Activated T-helper 17 cell treated with anti-CD3 and anti-CD28 coated beads, Interleukin-2, amount 50 U/mL, for 72 hours (primary cell): Measurements from ENCODE around the gene CYP4A11. TPM values are rescaled to one million over a fixed set of nuclear protein-coding genes. Genes with fewer than 3 reads are reported as not detected.
"Not testable (repeated sequence)": the region's sequence is repeated elsewhere in the genome, so short reads cannot be mapped to it uniquely, and the experiment has no call there.

Source experiments
- ATAC-seq: fragments of 150-1000 bp; cut with Tn5 transposase; replicated peaks from 2 replicates; pipeline ENCODE4 v1.10.0; 2021; ENCODE audit warnings: mild to moderate bottlenecking, moderate library complexity
- H3K27ac Mint-ChIP-seq: one replicate; pipeline ENCODE4 v1.8.0; 2022; ENCODE audit warnings: mixed read lengths
- H3K27me3 Mint-ChIP-seq: one replicate; pipeline ENCODE4 v1.8.0; 2022; ENCODE audit warnings: mixed read lengths
- H3K36me3 Mint-ChIP-seq: one replicate; pipeline ENCODE4 v1.8.0; 2022; ENCODE audit warnings: low read depth, mild to moderate bottlenecking, mixed read lengths
- H3K4me1 Mint-ChIP-seq: one replicate; pipeline ENCODE4 v1.8.0; 2022; ENCODE audit warnings: mixed read lengths
- H3K4me3 Mint-ChIP-seq: one replicate; pipeline ENCODE4 v1.8.0; 2022; ENCODE audit warnings: mild to moderate bottlenecking, mixed read lengths
- H3K9me3 Mint-ChIP-seq: one replicate; pipeline ENCODE4 v1.8.0; 2022; ENCODE audit warnings: mixed read lengths
- total RNA-seq, 2 donors: library from RNA; stranded (reverse); gene quantifications; one replicate each; pipeline ENCODE4 v1.2.3, GENCODE V29; 2022

The CYP4A11 gene
- total RNA-seq, 2 donors from 2014 or later, result not detected

DNA sequence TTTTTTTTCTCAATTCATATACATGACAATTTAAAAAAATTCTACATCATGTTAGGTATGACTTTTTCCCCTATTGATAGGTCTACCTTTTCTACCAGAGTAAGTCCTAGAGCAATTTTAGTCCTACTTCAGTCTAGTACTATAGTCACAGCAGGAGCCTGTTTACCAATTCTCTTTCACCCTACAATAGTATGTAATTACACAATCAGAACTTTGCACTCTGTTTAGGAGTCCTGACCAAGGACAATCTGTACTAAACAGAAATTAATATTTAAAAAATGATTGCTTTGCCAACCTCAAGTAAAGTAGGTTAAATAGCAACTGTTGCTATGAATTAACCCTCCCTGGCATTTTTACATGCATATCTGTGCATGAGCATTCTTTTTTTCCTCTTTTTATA lies 810 bp upstream of the CYP4A11 start:
- no peak for ATAC-seq
- Mint-ChIP-seq H3K4me1 (no peaks in the 10 kb centered on the region), H3K4me3 (no peak overlapping the region)

DNA sequence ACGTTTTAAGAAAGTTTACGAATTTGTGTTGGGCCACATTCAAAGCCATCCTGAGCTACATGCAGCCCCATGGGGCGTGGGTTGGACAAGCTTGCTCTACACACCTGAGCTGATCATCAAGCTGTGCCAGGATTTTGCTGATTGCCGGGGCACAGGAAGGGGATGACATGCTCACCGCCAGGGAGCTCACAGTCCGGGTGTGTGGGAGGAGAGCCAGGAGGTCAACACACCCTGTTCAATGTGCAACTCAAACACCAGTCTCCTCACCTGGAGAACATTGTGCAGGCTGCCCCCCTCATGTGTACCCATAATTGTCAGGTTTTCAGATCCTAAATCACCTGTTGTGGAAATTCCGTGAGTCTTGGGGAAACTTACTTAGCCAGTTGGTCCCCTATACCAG lies 969 bp downstream of the CYP4A11 start:
- Mint-ChIP-seq H3K4me1 (no peaks in the 10 kb centered on the region), H3K9me3 (no peaks in the 10 kb centered on the region), H3K4me3 (no peak overlapping the region), H3K27ac (no peak overlapping the region), H3K27me3 (peaks cover 20% of the 10 kb centered on the region), H3K36me3 (no peaks in the 10 kb centered on the region)
- no peak for ATAC-seq

More for the DNA sequence above, 810 bp upstream of the CYP4A11 start:
- H3K9me3 Mint-ChIP-seq, result no peaks in the 10 kb centered on the region
- H3K27ac Mint-ChIP-seq, result no peak overlapping the region
- H3K36me3 Mint-ChIP-seq, result no peaks in the 10 kb centered on the region
- peaks cover 22% of the 10 kb centered on the region for H3K27me3 Mint-ChIP-seq

DNA sequence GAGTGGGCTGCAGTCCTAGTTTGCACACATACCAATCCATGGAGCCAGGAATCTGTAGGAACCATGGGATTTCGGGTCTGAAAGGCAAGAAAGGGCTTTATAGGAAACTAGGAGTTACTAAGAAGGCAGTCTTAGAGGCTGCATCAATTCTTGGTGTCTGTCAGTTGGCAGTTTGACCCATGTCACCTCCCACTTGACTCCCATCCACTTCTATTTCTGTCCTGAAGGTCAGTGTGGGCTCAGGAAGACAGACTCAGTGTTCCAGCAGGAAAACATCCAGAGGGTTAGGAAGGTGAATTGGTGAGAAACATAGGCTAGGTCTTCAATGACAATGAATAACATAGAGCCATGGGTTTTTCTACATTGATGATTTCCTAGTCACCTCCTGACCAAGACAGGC lies 4.0 kb downstream of the CYP4A11 start:
- Mint-ChIP-seq H3K4me3 (no peak overlapping the region), H3K4me1 (no peaks in the 10 kb centered on the region), H3K27ac (no peak overlapping the region), H3K27me3 (peaks cover 17% of the 10 kb centered on the region), H3K9me3 (no peaks in the 10 kb centered on the region), H3K36me3 (no peaks in the 10 kb centered on the region)
- ATAC-seq, result no peak

DNA sequence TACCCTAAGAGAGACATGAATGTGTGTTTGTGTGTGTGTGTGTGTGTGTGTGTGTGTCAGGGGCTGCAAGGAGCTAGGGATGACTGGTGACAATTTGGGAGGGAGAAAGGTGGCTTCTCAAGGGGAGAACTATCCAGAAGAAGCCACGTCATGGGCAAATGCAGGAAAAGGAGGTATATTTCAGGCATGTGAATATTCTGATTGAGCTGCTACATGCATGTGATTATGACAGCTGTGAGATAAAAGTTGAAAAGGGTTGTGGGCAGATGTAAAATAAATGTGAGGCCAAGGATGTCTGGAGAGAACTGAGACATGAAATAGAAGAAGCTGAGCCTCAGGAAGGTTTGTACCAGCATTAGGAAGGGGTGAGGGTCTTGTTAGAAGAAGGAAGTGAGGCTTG lies 4.5 kb downstream of the CYP4A11 start:
- peaks cover 16% of the 10 kb centered on the region for H3K27me3 Mint-ChIP-seq
- no peaks in the 10 kb centered on the region for H3K9me3 Mint-ChIP-seq
- no peak for ATAC-seq
- H3K27ac Mint-ChIP-seq, result no peak overlapping the region
- no peaks in the 10 kb centered on the region for H3K36me3 Mint-ChIP-seq
- H3K4me3 Mint-ChIP-seq, result no peak overlapping the region
- no peaks in the 10 kb centered on the region for H3K4me1 Mint-ChIP-seq

DNA sequence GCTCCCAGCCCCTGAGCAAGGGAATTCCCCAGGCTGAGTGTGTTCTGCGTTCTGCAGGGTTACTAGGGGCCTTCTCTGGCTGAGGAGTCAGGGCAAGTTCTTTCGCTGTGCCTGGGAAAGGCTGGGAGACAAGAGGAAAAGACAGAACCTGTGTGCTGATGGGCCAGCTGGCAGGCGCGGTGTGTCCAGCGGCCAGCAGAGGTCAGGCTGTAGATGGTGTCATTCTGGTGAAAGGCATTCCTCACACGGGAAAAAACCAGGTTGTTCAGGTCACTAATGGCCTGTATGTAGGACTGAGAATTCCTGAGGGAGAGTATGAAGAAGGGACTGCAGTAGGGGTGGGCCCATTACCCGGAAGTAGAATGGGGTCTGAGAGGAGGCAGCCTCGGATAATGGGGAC lies 6.4 kb downstream of the CYP4A11 start:
- not testable (repeated sequence) for ATAC-seq, H3K4me3 Mint-ChIP-seq

DNA sequence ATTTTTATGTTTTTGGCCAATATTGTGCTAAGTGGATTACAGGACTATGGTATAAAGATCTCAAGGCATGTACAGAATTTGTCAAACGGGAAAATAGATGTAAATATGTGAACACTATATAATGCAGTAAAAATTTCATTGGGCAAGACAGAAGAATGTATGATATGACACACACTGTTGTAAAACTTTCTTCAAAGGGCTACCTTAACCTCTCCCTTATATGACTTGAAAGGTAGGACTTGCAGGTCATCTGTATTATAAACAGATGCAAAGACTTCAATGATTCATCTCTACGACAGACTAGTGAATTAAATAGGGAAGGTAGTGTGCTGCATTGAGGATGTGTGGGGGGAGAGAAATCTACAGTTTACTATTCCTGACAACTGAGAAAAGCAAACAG lies 9.3 kb downstream of the CYP4A11 start:
- H3K27ac Mint-ChIP-seq, H3K4me3 Mint-ChIP-seq, H3K36me3 Mint-ChIP-seq, H3K9me3 Mint-ChIP-seq, ATAC-seq, H3K4me1 Mint-ChIP-seq: not testable (repeated sequence)
- peaks cover 25% of the 10 kb centered on the region for H3K27me3 Mint-ChIP-seq

More for the DNA sequence above, 6.4 kb downstream of the CYP4A11 start:
- H3K27me3 Mint-ChIP-seq, result peaks cover 18% of the 10 kb centered on the region
- H3K4me1 Mint-ChIP-seq, H3K36me3 Mint-ChIP-seq, H3K27ac Mint-ChIP-seq, H3K9me3 Mint-ChIP-seq: not testable (repeated sequence)

DNA sequence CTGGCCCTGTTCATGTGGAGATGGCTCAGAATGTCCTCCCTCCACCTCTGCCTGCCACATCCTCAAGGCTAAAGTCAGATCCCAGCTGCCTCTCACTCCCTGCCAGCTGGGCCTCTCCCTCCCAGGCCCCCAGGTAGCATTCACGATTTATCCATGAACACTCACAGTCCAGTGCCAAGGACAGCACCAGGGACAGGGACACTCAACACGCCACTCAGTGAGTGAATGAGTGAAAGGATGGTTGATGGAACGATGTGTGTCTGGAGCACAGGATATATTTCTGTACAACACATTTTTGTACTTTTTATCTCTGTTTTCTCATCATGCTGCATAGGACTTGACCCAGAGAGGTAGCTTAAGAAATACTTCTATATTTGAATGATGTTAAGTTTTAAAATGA lies 10.1 kb downstream of the CYP4A11 start:
- no peak overlapping the region for H3K27ac Mint-ChIP-seq
- peaks cover 25% of the 10 kb centered on the region for H3K27me3 Mint-ChIP-seq
- H3K36me3 Mint-ChIP-seq, result no peaks in the 10 kb centered on the region
- no peak for ATAC-seq
- no peak overlapping the region for H3K4me3 Mint-ChIP-seq
- H3K4me1 Mint-ChIP-seq, result no peaks in the 10 kb centered on the region
- H3K9me3 Mint-ChIP-seq, result no peaks in the 10 kb centered on the region

DNA sequence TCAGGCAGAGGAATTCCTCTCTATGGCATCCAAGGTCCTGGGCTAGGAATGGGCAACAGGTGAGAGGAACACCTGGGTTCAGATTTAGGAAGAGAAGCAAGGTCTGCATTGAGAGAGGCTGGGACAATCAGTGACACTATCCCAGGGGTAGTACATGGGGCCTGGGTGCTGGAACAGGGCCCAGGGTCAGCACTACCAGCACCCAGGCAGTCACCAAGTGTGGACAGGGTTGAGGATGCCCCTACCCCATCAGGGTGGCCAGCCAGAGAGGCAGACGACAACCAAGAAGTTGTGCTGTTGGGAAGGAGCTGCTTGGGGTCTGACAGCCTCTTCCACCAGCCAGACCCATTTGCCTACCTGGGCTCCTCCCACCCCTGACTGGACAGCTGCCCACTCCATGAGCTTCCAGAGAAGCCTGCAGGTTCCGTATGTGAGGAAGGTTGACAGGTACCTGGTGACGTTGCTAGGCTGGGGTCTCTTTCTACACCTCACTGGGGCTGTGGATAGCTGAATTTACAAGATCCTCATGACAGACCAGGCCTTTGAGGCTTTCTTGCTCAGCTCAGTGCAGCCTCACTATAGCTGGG lies 13.9 kb downstream of the CYP4A11 start:
- H3K36me3 Mint-ChIP-seq, result no peaks in the 10 kb centered on the region
- peaks cover 7% of the 10 kb centered on the region for H3K9me3 Mint-ChIP-seq
- no peak for ATAC-seq
- H3K4me3 Mint-ChIP-seq, result no peak overlapping the region
- H3K4me1 Mint-ChIP-seq, result no peaks in the 10 kb centered on the region
- peaks cover 45% of the 10 kb centered on the region for H3K27me3 Mint-ChIP-seq
- H3K27ac Mint-ChIP-seq, result no peak overlapping the region

DNA sequence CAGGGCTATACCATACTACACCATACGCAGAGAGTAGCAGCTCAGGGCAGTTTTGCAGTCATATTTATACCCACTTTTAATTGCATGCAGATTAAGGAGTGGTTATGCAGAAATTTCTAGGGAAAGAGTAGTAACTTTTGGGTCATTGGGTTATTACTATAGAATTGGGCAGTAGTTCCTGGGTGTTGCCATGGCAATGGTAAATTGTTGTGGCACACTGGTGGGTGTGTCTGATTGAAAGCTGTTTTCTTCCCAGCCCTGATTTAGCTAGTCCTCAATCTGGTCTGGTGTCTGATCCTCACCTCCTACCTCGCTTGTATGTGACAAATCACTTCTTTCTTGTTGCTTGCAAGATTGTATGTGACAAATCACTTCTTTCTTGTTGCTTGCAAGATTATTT lies 30.5 kb downstream of the CYP4A11 start:
- no peak overlapping the region for H3K4me3 Mint-ChIP-seq
- ATAC-seq, result no peak
- H3K36me3 Mint-ChIP-seq, result no peaks in the 10 kb centered on the region
- H3K27ac Mint-ChIP-seq, result no peak overlapping the region
- H3K9me3 Mint-ChIP-seq, result peaks cover 9% of the 10 kb centered on the region
- no peaks in the 10 kb centered on the region for H3K27me3 Mint-ChIP-seq
- no peaks in the 10 kb centered on the region for H3K4me1 Mint-ChIP-seq

DNA sequence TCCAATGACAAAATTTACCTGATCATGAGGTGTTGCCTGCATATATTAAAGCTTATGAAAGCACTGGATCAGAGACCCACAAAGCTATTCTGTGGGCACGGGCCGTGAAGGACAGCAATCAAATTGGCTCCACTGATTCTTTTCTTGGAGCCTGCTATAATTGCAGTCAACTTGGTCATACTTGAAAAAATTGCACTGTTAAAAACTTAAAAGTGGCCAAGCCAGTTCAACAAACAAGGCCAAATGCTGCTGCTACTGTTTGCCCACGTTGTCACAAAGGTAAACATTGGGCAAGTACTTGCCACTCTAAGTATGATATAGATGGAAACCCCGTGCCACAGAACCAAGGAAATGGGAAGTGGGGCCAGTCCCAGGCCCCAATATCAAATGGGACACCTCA lies 37.8 kb downstream of the CYP4A11 start:
- Mint-ChIP-seq H3K36me3 (no peaks in the 10 kb centered on the region), H3K4me3 (no peak overlapping the region), H3K27me3 (peaks cover 28% of the 10 kb centered on the region), H3K9me3 (peaks cover 27% of the 10 kb centered on the region), H3K27ac (no peak overlapping the region), H3K4me1 (no peaks in the 10 kb centered on the region)
- ATAC-seq, result no peak

DNA sequence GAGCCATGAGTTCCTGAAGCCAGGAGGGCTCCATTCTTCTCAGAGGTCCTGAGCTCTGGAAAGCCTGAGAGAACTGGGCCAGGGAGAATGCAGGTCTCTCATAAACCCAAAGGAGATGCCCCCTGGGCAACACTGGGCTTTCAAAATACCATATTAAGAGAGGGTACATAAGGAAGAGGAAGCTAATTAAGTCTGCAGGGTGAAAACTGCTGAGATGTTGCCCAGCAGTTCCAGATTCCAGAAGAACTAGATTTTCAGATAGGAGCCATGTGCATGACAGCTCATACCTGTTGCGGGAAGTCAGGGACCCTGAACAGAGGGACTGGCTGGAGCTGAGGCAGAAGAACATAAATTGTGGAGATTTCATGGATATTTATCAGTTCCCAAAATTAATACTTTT lies 40.9 kb downstream of the CYP4A11 start:
- no peak overlapping the region for H3K27ac Mint-ChIP-seq
- no peaks in the 10 kb centered on the region for H3K36me3 Mint-ChIP-seq
- peaks cover 28% of the 10 kb centered on the region for H3K27me3 Mint-ChIP-seq
- ATAC-seq, result no peak
- H3K4me1 Mint-ChIP-seq, result no peaks in the 10 kb centered on the region
- peaks cover 20% of the 10 kb centered on the region for H3K9me3 Mint-ChIP-seq
- H3K4me3 Mint-ChIP-seq, result no peak overlapping the region

DNA sequence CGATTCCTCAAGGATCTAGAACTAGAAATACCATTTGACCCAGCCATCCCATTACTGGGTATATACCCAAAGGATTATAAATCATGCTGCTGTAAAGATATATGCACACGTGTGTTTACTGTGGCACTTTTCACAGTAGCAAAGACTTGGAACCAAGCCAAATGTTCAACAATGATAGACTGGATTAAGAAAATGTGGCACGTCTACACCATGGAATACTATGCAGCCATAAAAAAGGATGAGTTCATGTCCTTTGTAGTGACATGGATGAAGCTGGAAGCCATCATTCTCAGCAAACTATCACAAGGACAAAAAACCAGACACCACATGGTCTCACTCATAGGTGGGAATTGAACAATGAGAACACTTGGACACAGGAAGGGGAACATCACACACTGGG lies 59.6 kb downstream of the CYP4A11 start:
- H3K9me3 Mint-ChIP-seq, H3K4me1 Mint-ChIP-seq, ATAC-seq, H3K36me3 Mint-ChIP-seq, H3K27me3 Mint-ChIP-seq, H3K4me3 Mint-ChIP-seq, H3K27ac Mint-ChIP-seq: not testable (repeated sequence)

Other genes with a start within 250 kb of the CYP4A11 start
- gene EFCAB14, start 222.4 kb downstream of the CYP4A11 start, total RNA-seq, result 10 to 100 TPM; 45.6 to 53.8 TPM
- under 1 TPM in 1 of 2 donors, not detected in 1; 0.56 TPM for gene CYP4B1, start 142.4 kb downstream of the CYP4A11 start, total RNA-seq
- not detected for gene CYP4X1, start 82.2 kb upstream of the CYP4A11 start, total RNA-seq
- gene CYP4Z1, start 125.8 kb upstream of the CYP4A11 start, total RNA-seq, result not detected
- not detected for gene CYP4A22, start 196.0 kb upstream of the CYP4A11 start, total RNA-seq
- not detected for gene PDZK1IP1, start 248.6 kb upstream of the CYP4A11 start, total RNA-seq